Mononuclear cell (primary cell): Measurements from ENCODE around the gene P3H3. TPM values are rescaled to one million over a fixed set of nuclear protein-coding genes. Genes with fewer than 3 reads are reported as not detected.

Source experiments
- H3K27me3 ChIP-seq: 2 replicates; pipeline ENCODE4 v1.6.0; 2011; ENCODE audit warnings: low read length, control low read depth; ENCODE audit not compliant: insufficient read depth
- H3K4me1 ChIP-seq: 2 replicates; pipeline ENCODE4 v1.5.1; 2011; ENCODE audit warnings: mild to moderate bottlenecking, low read length, control low read depth; ENCODE audit not compliant: insufficient read depth
- H3K4me3 ChIP-seq: 2 replicates; pipeline ENCODE4 v1.5.1; 2011; ENCODE audit warnings: mild to moderate bottlenecking, low read length, moderate library complexity
- H3K9me3 ChIP-seq: 2 replicates; pipeline ENCODE4 v1.5.1; 2011; ENCODE audit warnings: low read depth, mild to moderate bottlenecking, control low read depth, low read length
- total RNA-seq: library from RNA; depleted of rRNA; stranded (reverse); fragments of >200 nt; gene quantifications from one replicate; pipeline ENCODE4 v1.2.3, GENCODE V29; 2012

P3H3 gene
- total RNA-seq, 1 donor = 2.6 TPM

GRCh38 chr12:6819106-6820030 lies 8.8 kb upstream of the P3H3 start:
- Histone ChIP-seq H3K27me3 (peaks cover 5% of the 10 kb centered on the region), H3K9me3 (no peaks in the 10 kb centered on the region), H3K4me1 (peaks cover 20% of the 10 kb centered on the region), H3K4me3 (no peak overlapping the region)

GRCh38 chr12:6820166-6820565 lies 8.0 kb upstream of the P3H3 start:
- Histone ChIP-seq H3K4me1 (peaks cover 20% of the 10 kb centered on the region), H3K4me3 (no peak overlapping the region), H3K9me3 (no peaks in the 10 kb centered on the region), H3K27me3 (peaks cover 5% of the 10 kb centered on the region)

- H3K4me1 ChIP-seq = peaks cover 20% of the 10 kb centered on the region
- peak within 1 kb of the TSS; percentile 26 for H3K4me3 ChIP-seq
- peaks cover 15% of the 10 kb centered on the region for H3K27me3 ChIP-seq
- no peaks in the 10 kb centered on the region for H3K9me3 ChIP-seq
These were observed 6.4 kb upstream of the P3H3 start, which contains the start of gene GPR162 for GRCh38 chr12:6821591-6822425. TSS of gene GPR162 (plus strand) at chr12:6821821. CDS start at chr12:6823899, 2,078 bp downstream.

- Histone ChIP-seq H3K4me3 (no peak overlapping the region), H3K27me3 (peaks cover 23% of the 10 kb centered on the region), H3K4me1 (peaks cover 24% of the 10 kb centered on the region), H3K9me3 (no peaks in the 10 kb centered on the region)
These were observed 5.6 kb upstream of the P3H3 start for GRCh38 chr12:6822426-6823135.

- Histone ChIP-seq H3K4me1 (peaks cover 28% of the 10 kb centered on the region), H3K27me3 (peaks cover 25% of the 10 kb centered on the region), H3K9me3 (no peaks in the 10 kb centered on the region)
These were observed 4.8 kb upstream of the P3H3 start for GRCh38 chr12:6823182-6824084.

GRCh38 chr12:6824085-6824775 lies 4.0 kb upstream of the P3H3 start:
- Histone ChIP-seq H3K4me1 (peaks cover 36% of the 10 kb centered on the region), H3K27me3 (peaks cover 30% of the 10 kb centered on the region), H3K4me3 (no peak overlapping the region), H3K9me3 (no peaks in the 10 kb centered on the region)

More at GRCh38 chr12:6823182-6824084, 4.8 kb upstream of the P3H3 start:
- no peak overlapping the region for H3K4me3 ChIP-seq

GRCh38 chr12:6824901-6825381 lies 3.3 kb upstream of the P3H3 start:
- H3K9me3 ChIP-seq = no peaks in the 10 kb centered on the region
- H3K27me3 ChIP-seq = peaks cover 37% of the 10 kb centered on the region
- H3K4me1 ChIP-seq = peaks cover 39% of the 10 kb centered on the region
- H3K4me3 ChIP-seq = no peak overlapping the region

GRCh38 chr12:6825398-6826124 lies 2.6 kb upstream of the P3H3 start:
- no peaks in the 10 kb centered on the region for H3K9me3 ChIP-seq
- no peak overlapping the region for H3K4me3 ChIP-seq
- H3K4me1 ChIP-seq = peaks cover 35% of the 10 kb centered on the region
- peaks cover 43% of the 10 kb centered on the region for H3K27me3 ChIP-seq

GRCh38 chr12:6826125-6826733 lies 2.0 kb upstream of the P3H3 start:
- Histone ChIP-seq H3K9me3 (no peaks in the 10 kb centered on the region), H3K4me1 (peaks cover 28% of the 10 kb centered on the region), H3K27me3 (peaks cover 43% of the 10 kb centered on the region), H3K4me3 (no peak overlapping the region)

- Histone ChIP-seq H3K9me3 (no peaks in the 10 kb centered on the region), H3K4me3 (no peak overlapping the region), H3K27me3 (peaks cover 43% of the 10 kb centered on the region), H3K4me1 (peaks cover 25% of the 10 kb centered on the region)
These were observed 1.3 kb upstream of the P3H3 start for GRCh38 chr12:6826734-6827436.

- Histone ChIP-seq H3K9me3 (no peaks in the 10 kb centered on the region), H3K27me3 (peaks cover 38% of the 10 kb centered on the region), H3K4me3 (no peak overlapping the region), H3K4me1 (peaks cover 19% of the 10 kb centered on the region)
These were observed 733 bp upstream of the P3H3 start for GRCh38 chr12:6827437-6827911.
